Activated CD4-positive, alpha-beta T cell treated with anti-CD3 and anti-CD28 coated beads, Interleukin-2, amount 50 U/mL, for 48 hours (primary cell): ENCODE measurements around the gene EDIL3.
"Not testable (repeated sequence)": the region's sequence is repeated elsewhere in the genome, so short reads cannot be mapped to it uniquely, and the experiment has no call there.

Experiments
- DNase-seq, 2 experiments: peaks; one replicate each; pipeline ENCODE4 v3.0.0-alpha.2; 2020

EDIL3 gene

DNA sequence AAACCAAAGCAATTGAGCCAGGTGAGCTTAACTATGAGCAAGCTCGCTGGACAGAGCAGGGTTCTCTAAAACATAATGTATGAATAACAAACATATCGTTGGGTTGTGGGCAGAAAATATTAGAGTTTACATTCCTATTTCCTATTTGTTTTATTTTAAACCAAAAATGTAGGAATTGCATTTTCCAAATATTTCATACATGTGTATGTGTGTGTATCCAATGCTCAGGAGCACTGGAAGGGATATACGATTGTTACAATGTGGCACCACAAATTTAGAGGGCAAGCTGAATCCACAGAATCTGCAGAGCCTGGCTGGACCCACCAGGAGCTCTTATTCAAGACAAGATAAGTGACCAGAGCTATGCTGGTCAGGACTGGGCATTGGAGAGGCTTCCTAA lies 338.7 kb downstream of the EDIL3 start:
- no peak for DNase-seq

DNA sequence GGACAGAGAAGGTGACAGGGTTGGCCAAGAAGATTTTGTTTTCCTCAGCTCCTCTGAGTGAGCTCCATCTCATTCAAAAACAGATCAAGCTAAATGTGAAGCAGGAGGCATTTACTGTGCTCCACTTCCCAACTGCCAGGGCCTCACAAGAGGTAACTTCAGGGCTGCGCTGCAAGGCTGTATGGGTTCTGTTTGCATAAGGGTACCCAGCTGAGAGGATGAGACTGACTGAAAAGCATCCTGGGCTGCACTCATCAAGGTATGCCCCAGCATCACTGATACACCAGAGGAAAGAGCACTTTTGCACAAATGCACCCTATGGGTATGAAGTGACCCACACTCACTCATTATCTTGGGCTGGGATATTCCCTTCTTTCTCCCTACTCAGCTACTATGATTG lies 347.8 kb downstream of the EDIL3 start:
- DNase-seq, result no peak

DNA sequence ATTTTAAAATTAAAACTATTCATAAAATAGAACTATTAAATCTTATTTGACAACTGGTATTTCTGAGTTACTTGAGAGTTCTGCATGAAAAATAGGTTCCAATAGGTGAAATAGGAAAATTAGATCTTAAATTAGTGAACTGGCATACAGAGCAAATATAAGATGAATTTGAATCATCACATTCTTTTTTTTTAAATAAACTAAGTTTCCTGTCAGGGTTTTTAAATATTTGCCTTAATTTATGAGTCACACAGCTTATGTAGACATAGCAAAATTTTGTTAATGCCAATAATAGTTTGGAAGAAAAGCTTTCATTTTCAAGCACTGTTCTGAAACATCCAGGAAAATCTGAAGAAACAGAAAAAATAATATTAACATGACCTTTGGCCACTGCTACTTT lies 352.4 kb downstream of the EDIL3 start:
- DNase-seq, result no peak

DNA sequence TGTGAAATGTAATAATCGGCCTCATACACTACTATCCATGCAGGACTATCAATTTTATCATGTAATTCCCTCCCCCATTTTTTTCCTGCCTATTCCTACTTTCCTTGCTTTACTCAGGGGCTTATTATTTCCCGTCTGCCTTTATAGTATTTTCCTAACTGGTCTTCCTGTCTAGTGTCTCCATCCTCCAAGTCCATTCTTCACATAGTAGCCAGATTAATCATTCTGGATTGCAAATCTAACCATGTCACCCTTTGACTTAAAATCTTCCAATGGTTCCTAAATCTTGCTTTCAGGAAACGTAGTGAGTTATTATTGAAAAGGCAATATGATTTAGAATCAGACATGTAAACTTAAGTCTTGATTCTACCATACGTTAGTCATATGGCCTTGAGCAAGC lies 356.6 kb downstream of the EDIL3 start:
- no peak for DNase-seq

DNA sequence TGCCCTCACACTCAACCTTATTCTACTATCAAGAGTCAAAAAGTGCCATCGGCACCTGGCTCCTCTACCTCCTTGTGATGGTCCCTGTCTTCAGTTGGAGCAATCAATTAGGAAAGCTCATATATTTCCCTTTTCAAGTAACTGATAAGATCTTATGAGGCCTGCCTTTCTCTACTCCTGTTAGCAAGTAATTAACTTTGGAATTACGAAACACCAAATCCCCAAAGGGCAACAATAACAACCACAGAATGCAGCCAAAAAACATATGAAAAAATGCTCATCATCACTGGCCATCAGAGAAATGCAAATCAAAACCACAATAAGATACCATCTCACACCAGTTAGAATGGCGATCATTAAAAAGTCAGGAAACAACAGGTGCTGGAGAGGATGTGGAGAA lies 366.2 kb downstream of the EDIL3 start:
- not testable (repeated sequence) for DNase-seq

DNA sequence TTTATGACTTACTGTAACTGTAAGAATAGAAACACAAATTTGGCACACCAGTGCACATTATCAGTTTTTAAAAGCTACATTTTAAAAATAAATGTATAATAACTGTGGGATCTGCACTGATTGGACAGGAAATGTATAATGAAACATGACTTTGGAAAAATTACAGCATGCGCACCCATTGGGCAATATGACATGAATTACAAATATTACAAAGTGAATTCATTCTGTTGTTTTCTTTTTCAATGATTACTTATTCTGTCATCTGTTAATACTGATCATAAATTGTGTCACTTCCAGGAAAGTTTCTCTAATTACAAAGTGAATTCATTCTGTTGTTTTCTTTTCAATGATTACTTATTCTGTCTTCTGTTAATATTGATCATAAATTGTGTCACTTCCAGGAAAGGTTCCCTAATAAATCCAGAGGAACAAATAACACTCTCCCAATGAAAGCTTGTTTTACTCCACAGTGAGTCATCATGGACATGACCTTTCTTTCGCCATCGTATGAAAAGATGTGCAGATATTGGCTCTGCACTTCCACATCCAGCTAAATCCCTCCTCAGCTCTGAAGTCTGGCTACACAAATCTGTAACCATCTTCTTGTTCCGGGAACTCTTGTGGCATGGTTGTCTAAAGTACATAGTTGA lies 367.0 kb downstream of the EDIL3 start:
- no peak for DNase-seq

DNA sequence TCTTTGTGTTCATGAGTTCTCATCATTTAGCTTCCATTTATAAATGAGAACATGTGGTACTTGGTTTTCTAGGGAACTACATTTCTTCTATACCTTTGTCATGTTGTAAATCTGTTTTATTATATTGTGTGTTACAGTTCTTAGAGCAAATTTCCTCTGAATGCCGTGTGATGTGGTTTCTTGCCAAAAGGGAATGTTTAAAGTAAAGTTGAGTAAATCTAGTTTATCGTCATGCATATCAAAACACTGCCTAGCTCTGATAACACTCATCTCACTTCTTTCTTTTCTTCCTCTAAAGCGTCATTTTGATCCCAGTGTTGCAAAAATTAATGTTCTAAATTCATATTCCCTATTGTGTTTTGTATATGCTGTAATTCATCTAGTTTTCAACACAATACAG lies 368.6 kb downstream of the EDIL3 start:
- DNase-seq, result no peak

DNA sequence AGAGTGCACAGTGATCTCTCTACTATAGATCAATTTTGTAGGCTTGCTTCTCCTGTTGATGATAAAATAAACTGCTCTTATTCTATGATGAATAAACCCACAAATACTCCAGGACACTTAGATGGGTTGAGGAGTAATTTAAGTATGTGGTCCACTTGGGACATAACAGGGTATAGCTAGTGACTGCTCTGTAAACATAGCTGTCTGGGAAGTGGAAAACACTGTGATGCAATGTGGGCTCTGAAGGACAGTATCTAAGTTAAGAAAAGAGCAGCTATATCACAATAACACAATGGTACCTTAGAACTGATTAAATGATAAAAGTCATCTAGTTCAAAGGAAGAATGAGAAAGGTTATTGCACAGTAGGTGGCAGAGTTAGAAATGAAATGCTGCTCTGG lies 369.7 kb downstream of the EDIL3 start:
- DNase-seq, result no peak

DNA sequence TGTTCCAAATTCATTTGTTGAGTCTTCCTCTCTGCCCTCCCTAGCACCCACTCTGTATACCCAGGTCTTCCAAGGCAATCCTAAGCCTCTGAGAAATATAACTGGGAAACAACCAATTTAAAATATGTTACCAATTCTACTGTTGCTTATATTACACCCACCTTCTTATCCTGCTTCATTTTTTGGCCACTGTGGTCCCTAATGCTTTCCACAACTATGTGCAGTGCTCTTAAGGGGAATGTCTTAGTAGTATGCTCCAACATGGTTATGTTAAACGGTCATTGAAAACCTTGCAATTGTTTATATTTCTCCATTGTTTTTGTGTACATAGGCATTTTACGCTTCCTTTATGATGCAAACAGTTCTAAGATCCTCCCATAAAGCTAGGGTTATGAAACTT lies 390.9 kb downstream of the EDIL3 start:
- DNase-seq, result no peak

DNA sequence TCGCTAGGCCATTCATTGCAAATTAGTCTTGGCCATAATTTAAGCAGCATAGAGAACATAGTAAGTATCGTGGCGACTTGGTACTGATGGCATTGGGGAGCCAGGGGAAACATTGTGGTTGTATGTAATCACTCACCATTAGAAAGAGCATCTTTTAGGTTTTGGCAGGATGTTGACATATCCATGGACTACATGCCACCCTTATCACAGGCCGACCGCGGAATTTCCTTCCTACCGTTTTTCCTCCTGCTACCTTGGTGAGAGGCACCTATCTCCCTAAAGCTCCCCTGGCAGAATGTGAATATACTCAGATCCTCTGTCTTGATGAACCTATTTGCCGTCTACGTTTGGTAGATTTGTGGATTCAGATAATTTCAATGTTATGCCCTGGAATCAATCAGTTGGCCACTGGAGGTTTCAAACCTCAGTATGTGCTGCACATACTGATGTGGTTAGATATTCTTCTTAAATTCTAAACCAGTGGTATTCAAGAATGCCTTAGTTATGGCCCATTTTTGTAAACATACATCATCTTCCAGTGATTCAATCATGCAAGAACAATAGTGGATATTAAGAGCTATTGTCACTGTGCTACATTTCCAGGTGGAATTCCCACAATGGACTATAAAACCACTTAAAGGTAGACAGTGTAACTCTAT lies 393.0 kb downstream of the EDIL3 start:
- no peak for DNase-seq

DNA sequence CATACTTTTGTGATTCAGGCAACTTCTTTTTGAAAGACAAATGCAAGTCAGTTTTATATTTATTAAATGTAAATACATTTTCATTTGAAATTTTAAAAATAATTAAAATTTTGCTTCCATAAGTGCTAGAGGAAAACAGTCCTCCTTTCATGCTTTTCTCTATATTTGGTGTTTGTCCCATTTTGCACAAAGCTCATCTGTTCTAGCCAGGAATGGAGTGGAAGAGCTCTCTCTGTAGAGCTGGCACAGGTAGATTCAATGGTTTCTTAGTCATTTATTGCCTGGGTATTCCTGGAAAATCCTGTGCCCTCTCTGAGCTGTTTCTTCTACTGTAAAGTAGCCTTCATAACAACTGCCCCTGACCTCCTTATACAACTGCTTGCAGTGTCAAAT lies 396.4 kb downstream of the EDIL3 start:
- DNase-seq, result no peak

DNA sequence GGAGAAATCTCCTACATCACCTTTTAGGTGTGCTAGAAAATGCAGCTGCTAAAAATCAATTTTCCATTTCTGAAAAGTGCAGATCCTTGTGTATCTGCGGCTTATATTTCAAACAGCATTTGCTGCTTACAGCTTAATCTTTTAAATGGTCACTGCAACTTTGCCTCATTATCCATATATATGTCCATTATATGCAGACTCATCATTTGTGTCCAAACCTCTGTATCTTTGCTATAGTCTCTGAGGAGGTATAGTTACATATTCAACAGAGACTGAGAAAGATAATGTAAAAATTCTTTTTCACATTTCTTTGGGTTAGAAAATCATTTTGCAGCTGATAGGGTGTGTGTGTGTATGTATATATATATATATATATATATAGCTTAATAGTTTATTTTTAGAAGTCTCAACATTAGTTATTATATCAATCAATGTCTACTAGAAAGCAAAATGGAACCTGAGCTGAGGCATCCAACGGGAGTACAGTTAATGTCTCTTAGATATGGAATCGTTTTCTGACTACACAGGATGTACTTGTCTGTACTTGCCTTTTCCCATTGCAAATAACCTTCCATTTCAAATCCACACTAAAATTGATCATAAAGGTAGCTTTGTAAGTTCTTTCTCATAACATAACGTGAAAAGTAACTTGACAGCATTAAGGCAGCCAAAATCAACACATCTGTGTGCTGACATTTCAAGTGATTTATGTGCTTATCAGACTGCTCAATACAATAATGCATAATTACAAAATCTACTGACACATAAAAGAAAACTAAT lies 397.0 kb downstream of the EDIL3 start:
- DNase-seq, result no peak

DNA sequence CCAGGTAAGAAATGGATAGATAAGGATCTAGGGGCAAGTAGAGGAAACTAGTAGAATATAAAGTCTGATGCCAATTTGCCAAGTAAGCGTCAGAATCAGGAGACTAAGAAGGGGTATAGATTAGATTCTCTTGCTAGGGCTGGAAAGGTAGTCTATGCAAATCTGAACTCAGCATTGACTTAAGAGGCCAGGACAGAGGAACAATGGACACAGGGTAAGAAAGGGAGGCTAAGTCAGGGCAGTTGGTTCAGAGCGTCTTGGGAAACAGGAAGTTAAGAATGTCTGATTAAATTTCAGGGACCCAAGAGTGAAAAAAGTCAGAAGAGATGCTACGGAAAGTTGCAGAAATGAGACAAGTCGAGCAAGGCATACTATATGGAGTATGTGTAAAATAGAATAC lies 400.8 kb downstream of the EDIL3 start:
- DNase-seq, result no peak

DNA sequence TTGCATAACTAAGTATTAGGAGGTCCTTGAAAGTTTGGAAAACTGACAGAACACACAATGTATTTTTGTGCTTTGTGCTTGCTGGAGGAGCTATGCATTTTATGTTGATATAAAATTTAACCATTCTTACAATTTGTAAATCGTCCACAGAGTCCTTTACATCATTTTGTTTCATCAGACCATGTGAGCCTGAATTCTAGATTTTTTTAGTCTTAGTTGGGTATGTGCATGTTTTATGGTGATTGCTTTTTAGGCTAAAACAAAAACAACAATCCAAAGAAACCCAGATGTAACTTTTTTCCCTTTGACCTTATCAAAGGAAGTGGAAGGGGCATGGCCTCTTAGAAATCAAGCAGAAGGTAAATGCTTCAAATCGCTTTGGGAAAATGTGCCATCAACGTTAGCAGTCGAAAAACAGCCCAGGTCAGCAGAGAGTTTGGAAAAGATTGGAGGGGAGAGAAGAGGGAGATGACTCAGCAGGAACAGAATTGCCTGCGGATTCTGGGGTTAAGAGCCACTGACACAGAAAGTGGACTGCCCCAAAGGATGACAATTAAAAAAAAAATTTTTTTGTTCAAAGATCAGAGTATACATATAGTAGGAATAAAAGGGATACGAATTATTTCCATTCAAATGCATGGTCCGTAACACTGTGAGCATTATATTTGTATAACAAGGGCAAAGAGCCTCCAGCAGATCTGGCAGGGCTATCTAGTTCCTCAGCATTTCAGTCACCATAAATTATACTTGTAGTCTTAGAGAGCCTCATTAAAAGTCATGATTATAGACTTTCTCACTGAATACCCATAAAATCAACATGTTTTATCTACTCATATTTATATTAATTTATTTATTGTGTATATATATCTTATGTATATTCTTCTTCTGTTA lies 410.5 kb downstream of the EDIL3 start:
- no peak for DNase-seq

DNA sequence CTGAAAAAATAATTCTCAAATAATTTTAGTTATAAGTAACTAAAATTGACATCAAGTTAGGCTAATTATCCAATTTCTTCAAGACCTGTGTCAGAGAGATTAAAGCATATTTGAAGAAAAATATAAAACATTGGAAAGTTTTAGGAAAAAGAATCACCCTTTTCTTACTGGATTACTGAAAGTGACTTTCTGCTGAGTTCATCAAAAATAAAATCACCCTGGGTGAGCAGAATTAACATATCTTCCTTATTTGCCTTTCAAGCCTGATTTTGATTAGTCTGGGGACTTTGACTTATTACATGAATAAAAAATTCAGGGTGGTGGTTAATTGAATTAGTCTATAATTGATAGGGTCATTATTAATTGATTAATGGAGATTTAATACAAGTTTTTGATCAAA lies 411.8 kb downstream of the EDIL3 start:
- no peak for DNase-seq

DNA sequence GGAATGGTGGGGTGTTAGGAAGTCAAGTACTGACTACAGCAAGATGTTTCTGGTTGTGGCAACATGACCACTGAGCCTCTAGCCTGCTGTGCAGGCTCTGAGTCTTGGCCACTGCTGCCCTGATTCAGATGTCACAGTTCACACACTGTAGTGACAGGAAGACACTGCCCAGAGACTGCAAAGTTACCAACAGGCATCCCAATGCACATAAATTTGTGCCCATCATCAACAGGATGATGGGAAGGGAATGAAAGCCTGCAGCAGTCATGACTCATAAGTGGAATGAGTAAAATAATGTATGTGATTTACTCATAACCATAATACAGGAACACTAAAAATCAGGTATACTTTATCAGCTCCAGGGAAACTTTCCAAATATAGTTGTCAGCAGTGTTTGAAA lies 412.4 kb downstream of the EDIL3 start:
- no peak for DNase-seq

DNA sequence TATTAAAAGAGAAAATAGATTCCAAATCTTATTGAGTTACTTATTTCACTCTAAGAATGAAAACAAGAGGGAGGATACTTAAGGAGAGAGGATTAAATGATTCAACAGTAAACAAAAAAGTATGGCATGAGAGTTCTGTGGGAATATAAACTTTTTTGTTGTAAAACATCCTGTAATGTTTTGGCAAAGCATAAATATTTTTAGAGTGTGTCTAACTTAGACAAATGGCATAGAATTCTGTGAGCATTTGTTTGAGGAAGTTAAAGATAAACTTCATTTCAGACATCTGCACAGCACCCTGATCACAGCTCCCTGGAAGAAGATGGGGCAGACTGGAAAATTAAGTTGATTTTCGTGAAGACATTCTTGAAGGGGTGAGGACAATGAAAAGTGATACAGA lies 417.3 kb downstream of the EDIL3 start:
- no peak for DNase-seq

DNA sequence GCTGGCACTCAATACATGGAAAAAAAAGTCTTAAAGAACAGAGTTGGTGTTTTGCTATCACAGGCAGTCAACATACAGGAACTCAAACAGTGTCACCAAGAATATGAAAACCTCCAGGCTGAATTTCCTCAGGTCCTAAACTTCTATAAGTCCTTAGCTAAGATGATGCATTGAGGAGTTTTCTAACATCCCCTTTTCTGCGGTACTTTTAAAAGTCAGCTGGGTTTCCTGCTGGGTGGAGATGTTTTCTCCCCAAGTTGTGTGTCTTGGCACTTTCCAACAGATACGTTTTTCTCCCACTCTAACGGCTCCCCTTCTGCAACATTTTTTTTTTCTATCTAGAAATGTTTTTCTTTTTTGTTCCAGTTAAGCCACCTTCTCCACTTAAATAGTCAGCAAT lies 419.2 kb downstream of the EDIL3 start:
- DNase-seq, result no peak

DNA sequence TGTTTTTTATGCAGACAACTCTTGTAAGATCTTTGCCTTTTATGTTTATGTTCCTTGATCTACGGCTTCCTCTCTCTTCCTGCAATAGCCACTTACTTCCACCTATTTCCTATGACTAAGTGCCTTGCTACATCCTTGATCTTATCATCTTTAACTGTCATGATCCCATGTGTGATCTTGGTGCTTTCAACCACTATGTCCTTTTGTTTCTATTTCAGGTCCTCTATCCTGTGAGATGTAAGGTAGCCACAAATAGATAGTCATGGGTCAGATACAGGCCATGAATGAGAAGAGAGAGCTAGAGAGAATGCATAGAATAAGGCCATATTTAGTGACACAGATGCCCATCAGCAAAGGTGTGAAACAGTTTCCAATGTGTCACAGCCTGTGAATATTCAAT lies 420.4 kb downstream of the EDIL3 start:
- DNase-seq, result no peak

DNA sequence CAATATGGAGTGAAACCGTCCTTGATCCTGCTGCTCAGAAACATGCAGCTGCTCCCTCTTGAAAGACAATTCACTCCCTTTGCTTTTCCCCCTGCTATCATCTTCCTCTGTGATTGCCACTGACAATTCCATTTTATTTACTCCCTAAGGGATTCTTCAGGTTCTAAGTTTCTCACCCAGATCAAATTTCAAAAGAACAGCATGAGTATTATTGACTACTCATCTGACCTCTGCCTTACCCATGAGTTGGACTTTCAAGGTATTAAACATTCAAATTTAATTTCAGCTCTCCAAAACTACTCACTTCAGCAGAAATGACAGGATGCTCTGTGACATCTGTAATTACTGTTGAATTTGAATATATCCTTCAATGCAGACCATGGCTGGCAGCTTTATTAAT lies 427.5 kb downstream of the EDIL3 start:
- no peak for DNase-seq

DNA sequence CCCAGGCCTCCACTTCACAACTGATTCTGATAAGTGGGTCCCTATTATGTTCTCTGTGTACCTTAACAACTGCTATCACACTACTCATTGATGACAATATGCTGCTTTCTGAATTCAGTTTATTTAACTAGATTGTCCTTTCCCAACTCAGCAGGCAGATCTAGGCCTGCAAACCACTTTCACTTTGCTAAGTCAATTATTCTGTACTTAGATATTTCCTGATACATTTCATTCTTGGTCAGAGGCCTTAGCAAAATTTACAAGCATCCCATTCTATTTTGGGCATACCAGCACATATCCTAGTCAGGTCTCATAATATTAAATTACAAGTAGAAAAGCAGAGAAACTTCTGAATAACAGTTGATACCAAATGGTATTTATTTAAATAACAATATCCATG lies 428.3 kb downstream of the EDIL3 start:
- no peak for DNase-seq

DNA sequence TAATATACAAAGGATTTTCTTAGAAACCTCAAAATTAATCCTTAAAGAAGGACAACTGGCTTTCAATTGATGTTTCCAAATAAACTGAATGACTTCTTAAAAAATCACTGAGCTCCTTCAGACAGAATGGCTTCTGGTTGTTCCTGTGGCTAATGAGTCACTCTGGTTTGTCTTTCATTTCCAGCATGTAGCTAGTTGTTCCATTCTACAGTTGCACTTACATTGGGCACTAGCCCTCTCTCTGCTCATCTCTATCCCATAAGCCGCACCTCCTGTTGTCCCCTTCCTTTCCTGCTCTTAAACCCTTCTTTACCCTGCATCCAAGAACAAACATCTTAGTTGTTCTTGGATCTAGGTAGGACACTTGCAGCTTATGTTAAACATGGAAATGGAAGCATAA lies 428.8 kb downstream of the EDIL3 start:
- no peak for DNase-seq

DNA sequence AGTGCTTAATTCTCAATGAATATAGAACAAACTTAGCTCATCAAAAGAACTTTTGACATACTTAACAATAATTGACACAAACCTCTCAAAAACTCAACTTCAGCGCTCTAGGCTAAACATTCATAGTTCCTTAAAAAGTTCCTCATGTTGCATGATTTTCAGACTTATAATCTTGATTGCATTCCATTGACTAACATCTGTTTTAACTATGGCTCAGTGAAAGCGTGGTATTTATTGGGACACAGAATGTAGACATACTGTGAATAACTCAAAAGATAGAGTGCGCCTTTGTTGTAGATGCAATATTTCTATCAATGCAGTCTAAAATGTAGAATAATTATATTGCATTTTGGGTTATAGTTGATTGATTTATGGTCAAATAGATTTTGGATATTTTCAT lies 436.9 kb downstream of the EDIL3 start:
- no peak for DNase-seq
